Upper lobe of right lung (tissue), 1 donor: ENCODE results near the gene P2RX7. TPM values are rescaled to one million over a fixed set of nuclear protein-coding genes. Genes with fewer than 3 reads are reported as not detected.
"Not testable (repeated sequence)": the region's sequence is repeated elsewhere in the genome, so short reads cannot be mapped to it uniquely, and the experiment has no call there.

ENCODE experiments used
- ATAC-seq: fragments of 200-7000 bp; cut with Tn5 transposase; one replicate; pipeline ENCODE4 v1.9.1; 2020; ENCODE audit warnings: mild to moderate bottlenecking, moderate library complexity
- DNase-seq: peaks from one replicate; pipeline ENCODE4 v3.0.0-alpha.2; 2020
- H3K27ac ChIP-seq: fragments of 200-600 bp; one replicate; pipeline ENCODE4 v1.8.0; 2022
- H3K27me3 ChIP-seq: fragments of 200-600 bp; one replicate; pipeline ENCODE4 v1.8.0; 2022; ENCODE audit warnings: mild to moderate bottlenecking
- H3K36me3 ChIP-seq: fragments of 200-600 bp; one replicate; pipeline ENCODE4 v1.8.0; 2022
- H3K4me1 ChIP-seq: fragments of 200-600 bp; one replicate; pipeline ENCODE4 v1.8.0; 2022
- H3K4me3 ChIP-seq: fragments of 200-600 bp; one replicate; pipeline ENCODE4 v1.8.0; 2022; ENCODE audit warnings: mild to moderate bottlenecking
- H3K9me3 ChIP-seq: fragments of 200-600 bp; one replicate; pipeline ENCODE4 v1.8.0; 2022
- CTCF ChIP-seq: fragments of 200-600 bp; IDR thresholded peaks from one replicate; pipeline ENCODE4 v1.8.0; 2022; ENCODE audit warnings: antibody characterized with exemption
- intact Hi-C: fragments of 100-400 bp; cut with DNase I; formaldehyde crosslinking; loops from one replicate; pipeline ENCODE4 v1.11.0; 2022
- total RNA-seq: library from RNA; stranded (reverse); fragmentation: NEBNext Ultra II Directional; extraction: Animal tissue kit (Norgen Biotek cat#: 25700); gene quantifications from one replicate; pipeline ENCODE4 v1.2.1, GENCODE V29; 2021
- donor health status: DM: no; HTN: yes; CAD: no; lungs with severe emphysema.

P2RX7 gene
- total RNA-seq, 1 donor from 2014 or later, result 20.1 TPM

- Histone ChIP-seq H3K9me3 (no peaks in the 10 kb centered on the region), H3K4me1 (peaks cover 1% of the 10 kb centered on the region), H3K36me3 (no peaks in the 10 kb centered on the region), H3K27ac (no peak overlapping the region), H3K4me3 (no peak overlapping the region), H3K27me3 (no peaks in the 10 kb centered on the region)
- ATAC-seq (no peak), DNase-seq (no peak)
- no peak for TF ChIP-seq CTCF
- intact Hi-C loops, result no loop called here
These were observed 6.6 kb downstream of the P2RX7 start for GRCh38 chr12:121139286-121139685.

GRCh38 chr12:121142171-121142950 is 9.7 kb downstream of the P2RX7 start:
- H3K9me3 ChIP-seq, result no peaks in the 10 kb centered on the region
- no peak for TF ChIP-seq CTCF

GRCh38 chr12:121144416-121144914 is 11.8 kb downstream of the P2RX7 start:
- Histone ChIP-seq H3K4me1 (no peaks in the 10 kb centered on the region), H3K9me3 (no peaks in the 10 kb centered on the region), H3K27me3 (no peaks in the 10 kb centered on the region), H3K4me3 (no peak overlapping the region), H3K36me3 (no peaks in the 10 kb centered on the region), H3K27ac (peak overlapping the region; percentile 85)
- intact Hi-C loops, result no loop called here
- no peak for TF ChIP-seq CTCF
- peak; percentile 77 for ATAC-seq
- peak; percentile 66 for DNase-seq

More at GRCh38 chr12:121142171-121142950, 9.7 kb downstream of the P2RX7 start:
- ATAC-seq, result no peak
- H3K27me3 ChIP-seq, result no peaks in the 10 kb centered on the region
- H3K4me1 ChIP-seq, result no peaks in the 10 kb centered on the region
- no peak overlapping the region for H3K4me3 ChIP-seq
- no peaks in the 10 kb centered on the region for H3K36me3 ChIP-seq
- no peak for DNase-seq
- intact Hi-C loops, result no loop called here
- no peak overlapping the region for H3K27ac ChIP-seq

- peak; percentile 75 for ATAC-seq
- no peak for TF ChIP-seq CTCF
These were observed 12.5 kb downstream of the P2RX7 start for GRCh38 chr12:121145221-121145620.

GRCh38 chr12:121149289-121149688 is 16.6 kb downstream of the P2RX7 start:
- H3K9me3 ChIP-seq, DNase-seq, H3K36me3 ChIP-seq, ATAC-seq, H3K27ac ChIP-seq, H3K4me3 ChIP-seq, H3K27me3 ChIP-seq, H3K4me1 ChIP-seq, intact Hi-C loops: not testable (repeated sequence)

More at GRCh38 chr12:121145221-121145620, 12.5 kb downstream of the P2RX7 start:
- Histone ChIP-seq H3K36me3 (no peaks in the 10 kb centered on the region), H3K27ac (peak overlapping the region; percentile 85), H3K4me3 (no peak overlapping the region), H3K4me1 (no peaks in the 10 kb centered on the region), H3K27me3 (no peaks in the 10 kb centered on the region), H3K9me3 (no peaks in the 10 kb centered on the region)
- intact Hi-C loops, result no loop called here
- DNase-seq, result no peak

GRCh38 chr12:121154793-121155375 is 22.2 kb downstream of the P2RX7 start:
- Histone ChIP-seq H3K4me3 (no peak overlapping the region), H3K27ac (no peak overlapping the region), H3K27me3 (no peaks in the 10 kb centered on the region), H3K9me3 (no peaks in the 10 kb centered on the region), H3K36me3 (no peaks in the 10 kb centered on the region), H3K4me1 (no peaks in the 10 kb centered on the region)
- DNase-seq (no peak), ATAC-seq (no peak)
- no peak for TF ChIP-seq CTCF
- intact Hi-C loops, result no loop called here
